HG03159 (cell line): ENCODE data around the gene TCFL5.
"Not testable (repeated sequence)": the region's sequence is repeated elsewhere in the genome, so short reads cannot be mapped to it uniquely, and the experiment has no call there.

Experiments
- ATAC-seq: cut with Tn5 transposase; IDR thresholded peaks from one replicate; pipeline ENCODE4 v1.9.1; 2021; ENCODE audit warnings: mild to moderate bottlenecking, moderate library complexity; ENCODE audit not compliant: unreplicated experiment

The TCFL5 gene

GRCh38 chr20:62858058-62858830 is 3.4 kb downstream of the TCFL5 start:
- no peak for ATAC-seq

GRCh38 chr20:62856931-62857619 is 4.5 kb downstream of the TCFL5 start:
- no peak for ATAC-seq

DNA sequence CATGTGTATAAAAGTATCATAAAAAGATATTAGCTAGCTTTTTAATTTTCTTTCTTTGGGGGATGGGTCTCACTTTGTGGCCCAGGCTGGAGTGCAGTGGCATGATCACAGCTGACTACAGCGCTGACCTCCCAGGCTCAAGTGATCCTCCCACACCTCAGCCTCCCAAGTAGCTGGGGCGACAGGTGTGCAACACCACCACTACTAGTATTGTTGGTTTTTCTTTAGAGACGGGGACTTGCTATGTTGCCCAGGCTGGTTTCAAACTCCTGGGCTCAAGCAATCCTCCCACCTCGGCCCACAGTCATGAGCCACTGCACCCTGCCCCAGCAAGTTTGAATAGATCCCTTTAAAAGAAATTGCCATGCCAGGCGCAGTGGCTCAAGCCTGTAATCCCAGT is 6.5 kb downstream of the TCFL5 start:
- ATAC-seq = no peak

- no peak for ATAC-seq
Measured at GRCh38 chr20:62854121-62854520, 7.5 kb downstream of the TCFL5 start.

DNA sequence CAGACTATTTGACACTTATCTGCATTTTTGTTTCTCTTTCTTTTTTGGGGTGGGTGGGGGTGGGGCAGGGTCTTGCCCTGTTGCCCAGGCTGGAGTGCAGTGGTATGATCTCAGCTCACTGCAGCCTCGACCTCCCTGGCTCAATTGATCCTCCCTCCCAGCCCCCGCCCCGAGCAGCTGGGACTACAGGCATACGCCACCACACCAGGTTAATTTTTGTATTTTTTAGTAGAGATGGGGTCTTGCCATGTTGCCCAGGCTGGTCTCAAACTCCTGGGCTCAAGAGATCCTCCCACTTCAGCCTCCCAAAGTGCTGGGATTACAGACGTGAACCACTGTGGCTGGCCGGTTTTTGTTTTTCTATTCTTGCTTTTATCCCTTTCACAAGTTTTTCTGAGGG is 8.3 kb downstream of the TCFL5 start:
- not testable (repeated sequence) for ATAC-seq

- no peak for ATAC-seq
Measured at GRCh38 chr20:62852841-62853240, 8.8 kb downstream of the TCFL5 start.

GRCh38 chr20:62852196-62852595 is 9.4 kb downstream of the TCFL5 start:
- ATAC-seq = no peak

DNA sequence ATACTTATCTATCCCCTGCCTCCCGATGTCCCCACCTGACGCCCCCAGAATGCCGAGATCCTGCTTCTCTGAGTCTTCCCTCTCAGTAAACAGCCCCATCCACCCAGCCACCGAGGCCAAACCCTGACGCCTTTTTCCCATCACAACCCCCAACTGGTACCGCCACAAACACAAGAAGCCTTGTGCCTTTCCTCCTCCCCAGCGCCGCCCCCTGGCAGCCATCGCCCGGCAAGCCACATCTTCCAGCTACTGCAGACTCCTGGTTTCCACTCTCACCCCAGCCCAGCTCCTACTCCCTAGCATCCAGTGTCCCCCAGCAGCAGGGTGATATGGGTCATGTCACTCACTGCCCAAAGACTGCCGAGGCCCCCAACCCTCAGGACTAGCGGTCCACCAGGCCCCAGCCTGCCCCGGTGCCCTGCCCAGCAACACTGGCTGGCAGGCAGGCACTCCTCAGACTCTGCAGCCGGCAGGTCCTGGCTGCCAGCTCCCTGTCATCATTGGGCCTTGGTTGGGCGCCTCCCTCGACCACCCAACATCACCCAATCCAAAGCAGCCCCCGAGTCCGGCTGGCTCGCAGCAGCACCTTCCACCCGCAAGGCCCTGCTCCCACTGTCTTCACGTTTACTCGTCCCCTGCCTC is 11.2 kb downstream of the TCFL5 start:
- no peak for ATAC-seq

DNA sequence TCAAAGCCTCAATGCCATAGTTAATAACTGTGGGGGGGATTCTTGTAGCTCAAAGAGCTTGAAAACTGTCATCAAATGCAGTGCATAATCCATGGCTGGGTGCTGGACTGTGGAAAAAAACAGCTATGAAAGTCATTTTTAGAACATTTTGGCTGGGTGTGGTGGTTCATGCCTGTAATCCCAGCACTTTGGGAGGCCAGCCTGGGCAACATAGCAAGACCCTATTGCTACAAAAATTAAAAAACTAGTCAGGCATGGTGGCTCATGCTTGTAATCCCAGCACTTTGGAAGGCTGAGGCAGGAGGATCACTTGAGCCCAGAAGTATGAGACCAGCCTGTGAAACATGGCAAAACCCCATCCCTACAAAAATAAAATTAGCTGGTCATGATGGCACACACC is 12.2 kb downstream of the TCFL5 start:
- no peak for ATAC-seq

GRCh38 chr20:62848917-62849316 is 12.7 kb downstream of the TCFL5 start:
- ATAC-seq = not testable (repeated sequence)

- no peak for ATAC-seq
Measured at GRCh38 chr20:62846166-62846890, 15.3 kb downstream of the TCFL5 start.

DNA sequence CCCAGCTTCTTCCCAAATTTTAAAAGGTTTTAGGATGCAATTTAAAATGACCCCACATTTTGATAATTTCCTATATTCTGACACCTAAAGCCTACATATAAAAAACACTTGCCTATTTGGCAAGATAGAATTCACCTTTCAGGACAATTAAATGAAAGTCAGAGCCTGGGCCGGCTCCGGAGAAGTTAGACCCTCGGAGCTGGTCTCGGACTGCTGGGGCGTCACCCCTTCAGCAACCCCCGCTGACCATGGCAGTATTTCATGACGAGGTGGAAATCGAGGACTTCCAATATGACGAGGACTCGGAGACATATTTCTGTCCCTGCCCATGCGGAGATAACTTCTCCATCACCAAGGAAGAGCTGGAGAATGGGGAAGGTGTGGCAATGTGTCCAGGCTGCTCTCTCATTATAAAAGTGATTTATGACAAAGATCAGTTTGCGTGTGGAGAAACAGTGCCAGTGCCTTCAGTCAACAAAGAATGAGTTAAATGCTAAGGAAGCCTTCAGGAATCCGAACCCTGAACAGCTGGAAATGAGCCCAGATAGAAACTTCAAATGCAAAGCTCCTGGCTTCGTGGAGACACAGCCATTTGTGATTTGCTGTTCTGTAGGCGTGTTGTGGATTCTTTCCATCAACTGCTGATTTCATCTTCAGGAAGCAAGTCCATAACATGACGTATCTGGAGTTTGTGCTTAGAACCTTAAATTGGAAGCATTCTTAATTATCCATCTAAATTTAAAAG is 16.0 kb downstream of the TCFL5 start:
- no peak for ATAC-seq

DNA sequence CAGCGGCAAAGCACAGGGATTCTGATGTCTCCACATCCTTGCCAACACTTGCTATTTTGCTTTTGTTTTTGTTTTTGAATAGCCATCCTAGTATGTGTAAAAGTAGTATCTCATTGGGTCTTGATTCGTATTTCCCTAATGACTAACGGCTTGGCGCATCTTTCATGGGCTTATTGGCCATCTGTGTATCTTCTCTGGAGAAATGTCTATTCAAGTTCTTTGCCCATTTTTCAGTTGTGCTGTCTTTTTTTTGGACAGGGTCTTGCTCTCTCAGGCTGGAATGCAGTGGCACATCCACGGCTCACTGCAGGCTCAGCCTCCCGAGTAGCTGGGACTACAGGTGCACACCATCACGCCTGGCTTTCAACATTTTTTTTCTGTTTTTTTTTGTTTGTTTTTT is 17.4 kb downstream of the TCFL5 start:
- ATAC-seq = no peak

DNA sequence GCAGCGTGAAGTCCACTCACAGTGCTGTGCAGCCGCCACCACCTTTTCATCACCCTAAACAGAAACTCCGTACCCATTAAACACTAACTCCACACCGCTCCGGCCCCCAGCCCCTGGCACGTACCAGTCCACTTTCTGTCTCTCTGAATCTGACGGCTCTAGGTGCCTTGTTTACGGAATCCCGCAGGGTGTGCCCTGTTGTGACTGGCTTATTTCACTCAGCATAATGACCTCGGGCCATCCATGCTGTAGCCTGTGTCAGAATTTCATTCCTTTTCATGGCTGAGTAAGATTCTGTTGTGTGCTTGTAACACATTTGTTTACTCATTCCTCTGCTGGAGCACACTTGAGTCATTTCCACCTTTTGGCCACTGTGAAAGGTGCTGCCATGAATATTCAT is 18.0 kb downstream of the TCFL5 start:
- ATAC-seq = no peak

GRCh38 chr20:62841705-62842212 is 19.9 kb downstream of the TCFL5 start:
- ATAC-seq = no peak

GRCh38 chr20:62840244-62841197 is 21.1 kb downstream of the TCFL5 start:
- no peak for ATAC-seq

DNA sequence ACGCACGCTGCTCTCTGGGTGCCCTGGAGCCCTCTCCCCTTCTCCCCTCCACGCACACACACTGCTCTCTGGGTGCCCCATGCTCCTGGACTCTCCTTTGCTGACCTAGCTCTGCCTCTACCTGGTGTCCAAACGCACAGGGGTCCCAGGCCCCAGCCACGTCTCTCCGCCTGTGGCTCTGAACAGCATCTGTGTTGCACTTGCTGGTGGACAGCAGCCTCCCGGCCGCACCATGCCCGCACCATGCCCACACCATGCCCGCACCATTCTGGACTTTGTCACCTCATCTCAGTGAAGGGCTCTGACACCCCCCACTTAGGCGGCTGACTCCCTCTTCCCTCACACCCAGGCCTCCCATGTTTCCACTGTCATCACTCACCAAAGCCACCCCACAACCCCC is 21.8 kb downstream of the TCFL5 start:
- ATAC-seq = no peak

DNA sequence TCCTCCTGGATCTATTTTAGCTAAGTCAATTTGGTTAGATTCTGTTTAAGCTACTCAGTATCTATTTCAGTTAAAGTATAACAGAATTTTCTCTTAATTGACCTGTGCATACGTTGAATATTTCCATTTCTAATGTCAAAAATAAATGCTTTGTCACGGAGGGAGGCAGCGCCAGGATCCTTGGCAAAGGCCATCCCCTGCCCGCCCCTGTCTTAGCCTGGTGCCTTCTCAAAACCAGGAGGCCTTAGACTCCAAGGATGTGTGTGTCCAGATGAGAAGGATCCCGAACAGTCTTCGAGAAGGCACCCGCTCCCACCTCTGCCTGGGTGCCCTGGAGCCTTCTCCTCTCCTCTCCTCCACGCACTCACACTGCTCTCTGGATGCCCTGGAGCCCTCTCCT is 22.4 kb downstream of the TCFL5 start:
- ATAC-seq = no peak

DNA sequence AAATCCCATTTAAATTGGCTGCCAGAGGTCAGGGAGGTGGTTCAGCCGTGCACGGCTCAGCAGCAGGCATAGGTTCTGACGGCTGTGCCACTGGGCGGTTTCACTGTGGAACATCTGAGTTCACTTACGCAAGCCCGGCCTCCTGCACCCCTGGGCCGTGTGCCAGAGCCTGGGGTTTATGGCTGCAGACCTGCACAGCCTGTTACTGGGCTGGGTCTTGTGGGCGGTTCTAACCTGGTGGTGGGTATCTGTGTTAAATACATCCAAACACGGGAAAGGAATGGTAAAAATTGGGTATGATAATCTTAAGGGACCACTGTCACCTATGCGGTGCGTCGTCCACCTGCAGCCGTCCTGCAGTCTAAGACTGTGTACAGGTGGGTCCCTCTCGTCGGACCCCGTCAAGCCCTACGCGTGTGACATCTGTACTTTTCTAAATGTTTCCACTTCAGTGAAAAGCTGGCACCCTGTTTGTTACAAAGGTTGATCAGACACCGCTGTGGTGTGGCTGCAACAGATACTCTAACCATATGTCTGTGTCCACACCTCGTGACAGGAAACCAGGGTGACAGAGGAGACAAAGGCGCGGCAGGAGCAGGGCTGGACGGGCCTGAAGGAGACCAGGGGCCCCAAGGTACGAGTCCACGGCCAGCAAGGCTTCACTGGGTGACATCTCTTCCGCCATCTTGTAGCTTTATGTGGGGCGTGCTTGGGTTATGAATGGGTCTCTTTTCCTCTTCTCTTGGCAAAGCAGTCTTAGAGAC is 23.3 kb downstream of the TCFL5 start:
- ATAC-seq = peak; percentile 59
